ENCODE results near the gene XRCC3.

DNA sequence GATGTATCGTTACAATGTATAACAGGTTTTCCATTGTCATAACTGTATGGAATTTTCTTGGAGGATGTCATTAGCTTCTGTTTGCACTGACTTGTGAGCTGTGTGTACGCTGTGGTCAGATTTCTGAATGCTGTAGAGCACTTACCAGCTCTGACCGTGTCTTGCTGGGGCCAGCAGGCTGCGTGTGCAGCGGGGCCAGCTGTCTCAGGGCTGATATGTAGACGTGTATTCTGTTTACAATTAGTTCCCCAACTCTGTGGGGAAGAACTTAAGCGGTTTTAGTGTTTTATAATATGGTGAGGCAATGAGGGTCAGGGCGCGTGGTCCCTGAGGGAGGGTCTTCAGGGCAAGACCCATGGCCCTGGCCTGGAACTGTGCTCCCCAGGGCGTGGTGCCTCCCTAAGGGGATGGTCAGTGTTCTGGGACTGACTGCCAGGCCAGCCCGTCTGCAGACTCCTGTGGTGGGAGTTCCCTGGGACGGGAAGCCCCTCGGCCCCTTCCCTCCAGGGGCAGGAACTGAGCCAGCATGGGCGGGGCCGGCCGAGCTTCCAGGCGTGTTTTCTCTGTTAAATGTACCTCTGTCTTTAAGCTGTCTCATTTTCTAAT, 18.7 kb downstream of the XRCC3 start:
- TF ChIP-seq POLR2A (IDR thresholded peaks at IDR 0.05) = no peak
- TF ChIP-seq, protein P1, sequence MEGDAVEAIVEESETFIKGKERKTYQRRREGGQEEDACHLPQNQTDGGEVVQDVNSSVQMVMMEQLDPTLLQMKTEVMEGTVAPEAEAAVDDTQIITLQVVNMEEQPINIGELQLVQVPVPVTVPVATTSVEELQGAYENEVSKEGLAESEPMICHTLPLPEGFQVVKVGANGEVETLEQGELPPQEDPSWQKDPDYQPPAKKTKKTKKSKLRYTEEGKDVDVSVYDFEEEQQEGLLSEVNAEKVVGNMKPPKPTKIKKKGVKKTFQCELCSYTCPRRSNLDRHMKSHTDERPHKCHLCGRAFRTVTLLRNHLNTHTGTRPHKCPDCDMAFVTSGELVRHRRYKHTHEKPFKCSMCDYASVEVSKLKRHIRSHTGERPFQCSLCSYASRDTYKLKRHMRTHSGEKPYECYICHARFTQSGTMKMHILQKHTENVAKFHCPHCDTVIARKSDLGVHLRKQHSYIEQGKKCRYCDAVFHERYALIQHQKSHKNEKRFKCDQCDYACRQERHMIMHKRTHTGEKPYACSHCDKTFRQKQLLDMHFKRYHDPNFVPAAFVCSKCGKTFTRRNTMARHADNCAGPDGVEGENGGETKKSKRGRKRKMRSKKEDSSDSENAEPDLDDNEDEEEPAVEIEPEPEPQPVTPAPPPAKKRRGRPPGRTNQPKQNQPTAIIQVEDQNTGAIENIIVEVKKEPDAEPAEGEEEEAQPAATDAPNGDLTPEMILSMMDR (IDR thresholded peaks at IDR 0.05) = peak in 1 of 4 experiments; percentile 5
